Measurements from ENCODE around the gene TEX48. TPM values are rescaled to one million over a fixed set of nuclear protein-coding genes. Genes with fewer than 3 reads are reported as not detected.

Gene TEX48
- total RNA-seq, result not detected
- long read RNA-seq, result 0 reads

GRCh38 chr9:114681594-114682332 lies at the start of gene TEX48:
TEX48 (minus strand) TSS chr9:114682192; CDS start chr9:114671723, 10,469 bp downstream.
- DNase-seq (ENCODE audit: low spot score), result no peak
- intact Hi-C loops (cut with DNase I), result loop anchor here (5.0 kb wide), 1 partner anchor 331 kb away; no protein-coding TSS in a partner anchor

- intact Hi-C loops (cut with DNase I), result no loop called here
- no peak for DNase-seq (ENCODE audit: low spot score)
Measured at GRCh38 chr9:114731701-114732100, 49.7 kb upstream of the TEX48 start.

- intact Hi-C loops (cut with DNase I), result no loop called here
- DNase-seq (ENCODE audit: low spot score), result no peak
Measured at GRCh38 chr9:114729706-114730105, 47.7 kb upstream of the TEX48 start.

GRCh38 chr9:114725930-114726329 lies 43.9 kb upstream of the TEX48 start:
- intact Hi-C loops (cut with DNase I), result no loop called here
- DNase-seq (ENCODE audit: low spot score), result no peak

DNA sequence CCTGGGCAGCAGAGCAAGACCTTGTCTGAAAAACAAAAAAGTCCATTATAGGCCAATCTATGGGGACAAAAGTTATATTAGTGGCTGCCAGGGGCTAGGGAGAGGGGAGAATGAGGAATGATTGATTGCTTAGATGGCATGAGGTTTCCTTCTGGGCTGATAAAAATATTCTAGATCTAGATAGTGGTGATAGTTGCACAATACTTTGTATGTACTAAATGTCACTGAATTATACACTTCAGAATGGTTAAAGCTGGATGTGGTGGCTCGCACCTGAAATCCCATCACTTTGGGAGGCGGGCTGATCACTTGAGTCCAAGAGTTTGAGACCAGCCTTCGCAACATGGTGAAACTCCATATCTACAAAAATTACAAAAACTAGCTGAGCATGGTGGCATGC lies 42.8 kb upstream of the TEX48 start:
- no peak for DNase-seq (ENCODE audit: low spot score)
- intact Hi-C loops (cut with DNase I), result no loop called here

DNA sequence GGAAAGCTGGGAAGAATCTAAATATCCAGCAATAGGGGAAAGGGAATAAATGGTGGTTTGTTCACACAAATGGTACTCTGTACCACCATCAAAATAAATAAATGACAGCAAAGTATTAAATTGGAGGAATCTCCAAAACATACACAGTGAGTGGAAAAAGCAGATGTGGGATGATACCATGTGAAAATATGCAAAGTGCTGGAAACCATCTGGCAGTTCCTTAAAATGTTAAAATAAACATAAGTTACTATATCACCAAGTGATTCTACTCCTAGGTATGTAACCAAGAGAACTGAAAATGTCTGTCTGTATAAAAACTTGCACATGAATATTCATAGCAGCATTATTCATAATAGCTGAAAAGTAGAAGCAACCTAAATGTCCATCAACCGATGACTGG lies 41.9 kb upstream of the TEX48 start:
- intact Hi-C loops (cut with DNase I), result no loop called here
- no peak for DNase-seq (ENCODE audit: low spot score)

DNA sequence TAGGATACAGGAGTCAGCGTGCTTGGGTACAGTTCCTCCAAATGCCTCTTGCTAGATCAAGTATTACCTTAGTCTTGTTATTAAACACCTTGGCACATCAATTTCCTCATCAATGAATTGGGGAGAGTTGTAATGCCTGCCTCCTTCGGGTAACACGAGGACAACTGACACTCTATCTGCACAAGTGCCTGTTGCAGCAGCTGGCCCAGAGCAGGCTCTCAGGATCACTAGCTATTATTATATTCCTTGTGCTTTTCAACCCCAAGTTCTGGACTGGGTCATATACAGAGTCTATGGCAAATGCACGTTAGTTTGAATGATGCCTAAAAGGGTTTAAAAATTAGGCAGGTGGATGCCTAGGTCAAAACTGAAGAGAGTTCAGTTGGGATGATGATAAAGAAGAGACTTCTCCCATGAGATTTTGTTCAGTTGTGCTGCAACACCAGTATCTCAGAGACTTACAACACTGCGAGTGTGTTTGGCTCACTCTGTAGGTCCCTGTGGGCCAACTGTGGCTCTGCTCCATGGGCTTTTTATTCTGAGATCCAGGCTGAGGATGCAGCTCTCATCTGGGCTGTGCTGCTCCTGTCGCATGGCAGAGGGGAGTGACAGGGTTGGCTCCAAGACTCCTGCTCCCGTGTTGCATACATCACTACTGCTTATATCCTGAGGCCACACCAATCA lies 41.1 kb upstream of the TEX48 start:
- DNase-seq (ENCODE audit: low spot score), result no peak
- intact Hi-C loops (cut with DNase I), result no loop called here

DNA sequence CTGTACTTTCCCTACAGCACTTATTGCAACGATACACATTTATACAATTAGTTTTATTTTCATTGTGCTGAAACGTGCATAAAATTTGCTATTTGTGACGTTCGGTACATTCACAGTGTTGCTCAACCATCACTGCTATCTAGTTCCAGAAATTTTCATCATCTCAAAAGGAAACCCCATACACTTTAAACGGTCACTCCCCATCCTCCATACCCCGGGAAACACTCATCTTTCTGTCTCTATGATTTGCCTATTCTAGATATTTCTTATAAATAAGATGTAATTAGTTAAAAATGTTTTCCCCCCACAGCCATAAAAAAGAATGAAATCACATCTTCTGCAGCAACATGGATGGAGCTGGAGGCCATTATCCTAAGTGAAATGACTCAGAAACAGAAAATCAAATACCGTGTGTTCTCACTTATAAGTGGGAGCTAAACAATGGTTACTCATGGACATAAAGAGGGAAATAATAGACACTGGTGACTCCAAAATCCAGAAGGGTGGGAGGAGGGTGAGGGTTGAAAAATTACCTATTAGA lies 40.2 kb upstream of the TEX48 start:
- intact Hi-C loops (cut with DNase I), result no loop called here
- DNase-seq (ENCODE audit: low spot score), result no peak

DNA sequence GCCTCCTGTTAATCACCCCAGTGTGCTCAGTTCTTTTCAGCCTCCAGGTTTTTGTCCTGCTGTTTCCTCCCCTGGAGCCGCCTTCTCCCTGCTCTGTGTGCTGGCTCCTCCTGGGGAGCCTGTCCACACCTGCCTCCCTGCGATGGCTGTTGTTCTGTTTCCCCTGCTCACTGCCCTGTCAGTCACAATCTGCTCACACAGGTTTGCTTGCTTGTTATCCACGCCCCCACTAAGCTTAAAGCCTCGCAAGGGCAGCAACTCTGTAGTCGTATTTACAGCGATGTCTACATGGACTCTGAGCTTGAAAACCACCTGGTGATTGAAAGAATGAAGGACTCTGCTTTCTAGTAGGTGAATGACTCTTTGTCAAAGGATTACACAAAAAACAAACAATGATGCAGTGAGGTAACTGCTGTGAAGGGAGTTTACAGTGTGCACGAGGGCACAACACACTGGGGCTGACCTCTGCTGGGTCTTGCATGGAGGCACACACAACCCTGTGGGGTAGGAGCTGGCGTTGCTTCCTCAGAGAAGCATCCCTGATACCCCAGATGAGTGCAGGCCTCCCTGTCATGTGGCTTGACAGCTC lies 39.6 kb upstream of the TEX48 start:
- DNase-seq (ENCODE audit: low spot score), result no peak
- intact Hi-C loops (cut with DNase I), result no loop called here

- intact Hi-C loops (cut with DNase I), result no loop called here
Measured at GRCh38 chr9:114720086-114720676, 38.2 kb upstream of the TEX48 start.

GRCh38 chr9:114719290-114719689 lies 37.3 kb upstream of the TEX48 start:
- no peak for DNase-seq (ENCODE audit: low spot score)
- intact Hi-C loops (cut with DNase I), result no loop called here

More at GRCh38 chr9:114720086-114720676, 38.2 kb upstream of the TEX48 start:
- no peak for DNase-seq (ENCODE audit: low spot score)

DNA sequence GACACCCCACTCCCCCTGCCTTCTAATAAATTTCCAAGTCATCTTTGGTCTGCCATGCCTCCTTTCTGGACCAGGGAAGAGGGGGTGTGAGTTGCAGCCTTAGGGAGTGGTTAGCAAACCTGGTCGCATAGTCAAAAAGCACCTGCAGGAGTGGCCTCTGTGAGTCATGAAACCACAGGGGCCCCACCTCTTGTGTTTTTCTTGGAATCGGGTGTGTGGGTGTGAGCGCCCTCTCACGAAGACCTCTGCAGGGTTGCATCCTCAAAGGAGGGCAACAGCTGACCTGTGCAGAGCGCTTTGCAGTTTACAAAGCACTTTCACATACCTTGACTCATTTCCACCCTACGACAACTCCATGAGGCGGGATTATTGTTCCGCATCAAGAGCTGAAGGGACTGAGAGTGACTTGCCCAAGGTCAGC lies 36.8 kb upstream of the TEX48 start:
- DNase-seq (ENCODE audit: low spot score), result no peak
- intact Hi-C loops (cut with DNase I), result no loop called here

- intact Hi-C loops (cut with DNase I), result no loop called here
- no peak for DNase-seq (ENCODE audit: low spot score)
Measured at GRCh38 chr9:114717908-114718486, 36.0 kb upstream of the TEX48 start.

GRCh38 chr9:114709636-114710035 lies 27.6 kb upstream of the TEX48 start:
- no peak for DNase-seq (ENCODE audit: low spot score)
- intact Hi-C loops (cut with DNase I), result no loop called here

GRCh38 chr9:114706711-114707110 lies 24.7 kb upstream of the TEX48 start:
- intact Hi-C loops (cut with DNase I), result no loop called here
- no peak for DNase-seq (ENCODE audit: low spot score)

GRCh38 chr9:114701988-114702387 lies 20.0 kb upstream of the TEX48 start:
- intact Hi-C loops (cut with DNase I), result no loop called here
- no peak for DNase-seq (ENCODE audit: low spot score)

DNA sequence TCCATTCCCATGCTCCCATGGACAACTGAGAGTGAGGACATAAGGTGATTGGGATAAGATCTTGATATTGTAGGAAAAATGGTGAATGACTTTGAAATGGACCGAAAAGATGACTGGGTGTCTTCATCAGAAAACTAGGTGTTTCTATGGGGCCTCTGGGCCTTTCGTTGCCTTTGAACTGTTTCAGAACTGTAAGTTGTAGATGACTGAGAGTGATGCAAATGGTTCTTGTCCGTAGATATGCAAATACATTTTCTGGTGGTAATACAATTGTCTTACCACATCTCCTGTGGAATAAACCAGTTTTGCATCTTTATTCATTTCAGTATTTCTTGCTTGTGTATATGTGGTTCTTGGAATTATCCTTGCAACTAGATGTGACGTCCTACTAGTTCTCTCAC lies 16.0 kb upstream of the TEX48 start:
- intact Hi-C loops (cut with DNase I), result no loop called here
- DNase-seq (ENCODE audit: low spot score), result no peak

GRCh38 chr9:114696814-114697544 lies 15.0 kb upstream of the TEX48 start:
- intact Hi-C loops (cut with DNase I), result no loop called here
- no peak for DNase-seq (ENCODE audit: low spot score)

DNA sequence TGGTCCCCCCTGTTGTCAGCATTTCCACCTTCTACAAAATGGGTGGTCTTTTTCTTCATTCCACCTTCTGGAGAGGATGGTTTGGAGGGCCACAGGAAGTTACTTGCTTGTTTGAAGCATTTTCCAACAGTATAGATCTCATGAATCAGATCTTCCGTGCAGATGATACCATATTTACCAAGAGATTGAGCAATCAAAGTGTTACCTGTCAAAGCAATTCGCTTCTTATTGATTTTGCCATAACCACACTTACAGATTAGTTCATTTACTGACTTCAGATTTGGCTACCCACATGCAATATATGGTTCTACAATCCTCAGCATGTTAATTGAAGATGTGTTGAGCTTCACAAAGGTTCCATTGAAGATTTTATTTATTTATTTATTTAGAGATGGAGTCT lies 14.0 kb upstream of the TEX48 start:
- intact Hi-C loops (cut with DNase I), result no loop called here

More for the DNA sequence above, 14.0 kb upstream of the TEX48 start:
- DNase-seq (ENCODE audit: low spot score), result no peak
